Posterior vena cava (tissue), 2 donors: ENCODE data around the gene TTC3. TPM values are rescaled to one million over a fixed set of nuclear protein-coding genes. Genes with fewer than 3 reads are reported as not detected.
"Not testable (repeated sequence)": the region's sequence is repeated elsewhere in the genome, so short reads cannot be mapped to it uniquely, and the experiment has no call there.

Experiments used
- DNase-seq: peaks from one replicate; pipeline ENCODE4 v3.0.0-alpha.2; 2020; ENCODE audit warnings: low spot score
- intact Hi-C, 2 donors: fragments of 100-400 bp; cut with DNase I; formaldehyde crosslinking; loops; one replicate each; pipeline versions ENCODE4 v1.14.1 to v1.14.2; 2022 to 2023
- total RNA-seq, 2 donors: library from RNA; stranded (reverse); fragmentation: NEBNext Ultra II Directional; extraction: Animal tissue kit (Norgen Biotek cat#: 25700); gene quantifications; one replicate each; pipeline ENCODE4 v1.2.1, GENCODE V29; 2021
- donor health status: DM: yes; HTN: yes; CAD: no.
- donor health status: DM: yes; HTN: yes; CAD: no.

TTC3 gene
- total RNA-seq, 2 donors from 2014 or later = 98.4 to 123 TPM

DNA sequence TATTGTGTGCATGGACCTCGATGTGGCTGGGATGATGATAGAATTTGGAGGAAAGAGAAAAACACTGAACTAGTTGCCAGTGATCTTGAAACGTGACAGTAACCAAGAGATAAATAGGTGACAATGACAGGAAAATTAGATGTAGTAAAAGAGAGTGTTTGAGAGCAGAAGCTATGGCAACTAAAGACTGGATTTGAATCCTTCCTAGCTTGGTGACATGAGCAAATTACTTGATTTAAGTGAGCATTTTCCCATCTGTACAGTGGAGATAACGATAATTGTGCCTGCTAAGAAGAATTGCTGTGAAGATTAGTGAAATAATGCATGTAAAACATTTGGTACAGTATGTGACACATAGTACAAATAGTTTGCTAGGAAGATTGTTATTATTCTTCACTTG, 12.7 kb downstream of the TTC3 start:
- intact Hi-C loops = no loop called here
- no peak for DNase-seq

DNA sequence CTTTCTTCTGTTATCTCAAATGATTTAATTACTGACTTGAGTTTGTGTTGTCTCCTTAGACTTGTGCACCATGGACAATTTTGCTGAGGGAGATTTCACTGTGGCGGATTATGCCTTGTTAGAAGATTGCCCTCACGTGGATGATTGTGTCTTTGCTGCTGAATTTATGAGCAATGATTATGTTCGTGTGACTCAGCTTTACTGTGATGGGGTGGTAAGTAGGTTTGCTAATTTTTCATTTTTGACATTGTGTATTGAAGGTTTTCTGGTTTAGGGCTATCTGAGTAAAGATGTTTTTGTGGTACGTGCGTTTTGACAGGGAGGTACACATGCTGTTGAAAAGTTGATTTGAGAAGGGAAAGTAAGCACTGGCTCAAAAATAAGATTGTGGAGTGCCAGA, 14.1 kb downstream of the TTC3 start:
- intact Hi-C loops = no loop called here
- DNase-seq = no peak

DNA sequence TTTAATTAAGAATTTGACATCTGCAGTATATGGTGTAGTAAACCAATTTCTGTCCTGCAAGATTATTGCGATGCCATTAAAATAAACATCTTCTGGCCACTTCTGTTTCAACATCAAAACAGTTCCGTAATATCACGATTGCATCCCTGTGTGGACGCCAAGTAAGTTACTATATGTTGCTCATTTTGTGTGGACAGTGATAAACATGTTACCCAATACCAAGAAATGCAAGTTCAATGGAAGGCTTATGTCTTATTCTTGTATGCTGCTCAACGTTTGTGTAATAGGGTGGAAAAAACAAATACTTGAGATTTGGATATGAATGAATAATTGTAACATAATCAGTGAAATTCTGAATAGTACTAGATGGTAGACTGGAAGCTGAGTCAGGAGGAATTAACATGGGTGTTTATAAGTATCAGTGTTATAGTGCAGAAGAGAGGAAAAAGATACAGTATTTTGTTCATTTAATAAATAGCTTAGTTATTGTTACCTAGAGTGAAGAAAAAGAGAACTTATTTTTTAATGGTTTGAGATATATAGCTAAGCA, 15.2 kb downstream of the TTC3 start:
- no peak for DNase-seq
- intact Hi-C loops = no loop called here

DNA sequence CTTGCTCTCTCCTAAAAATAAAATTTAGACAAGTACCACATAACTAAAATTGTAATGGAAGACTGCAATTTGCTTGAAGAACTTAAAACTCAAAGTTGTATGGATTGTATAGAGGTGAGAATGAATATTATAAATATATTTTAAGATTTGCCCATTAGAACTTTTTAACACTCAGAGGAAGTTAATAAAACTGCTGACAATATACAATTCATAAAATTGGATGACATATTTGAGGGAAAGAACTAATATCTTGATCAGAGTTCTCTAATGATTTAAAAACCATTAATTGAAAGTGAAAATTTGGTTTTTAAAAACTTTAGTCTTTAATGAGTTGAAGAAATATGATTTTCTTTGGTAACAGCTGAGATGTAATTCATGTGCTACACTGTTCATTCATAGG, 20.9 kb downstream of the TTC3 start:
- intact Hi-C loops = no loop called here
- no peak for DNase-seq

DNA sequence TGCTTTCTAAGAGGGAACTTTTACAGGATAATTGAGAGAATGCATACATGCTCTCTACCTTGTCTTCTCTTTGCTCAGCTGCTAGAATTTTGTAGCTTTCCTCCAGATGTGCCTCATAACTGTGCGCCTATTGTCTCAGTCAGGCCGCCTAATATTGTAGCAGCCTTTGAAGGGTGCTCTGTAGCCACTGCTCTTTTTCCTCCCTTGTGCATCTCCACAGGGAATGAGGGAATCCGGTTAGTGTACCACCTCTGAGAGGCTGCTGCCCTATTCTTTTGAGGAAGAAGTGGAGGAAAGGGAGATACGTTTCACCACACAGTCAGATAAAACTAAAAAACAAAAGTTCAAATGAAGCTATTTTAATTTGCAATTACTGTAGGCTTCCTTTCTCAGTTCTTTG, 22.8 kb downstream of the TTC3 start:
- no peak for DNase-seq
- intact Hi-C loops = no loop called here

DNA sequence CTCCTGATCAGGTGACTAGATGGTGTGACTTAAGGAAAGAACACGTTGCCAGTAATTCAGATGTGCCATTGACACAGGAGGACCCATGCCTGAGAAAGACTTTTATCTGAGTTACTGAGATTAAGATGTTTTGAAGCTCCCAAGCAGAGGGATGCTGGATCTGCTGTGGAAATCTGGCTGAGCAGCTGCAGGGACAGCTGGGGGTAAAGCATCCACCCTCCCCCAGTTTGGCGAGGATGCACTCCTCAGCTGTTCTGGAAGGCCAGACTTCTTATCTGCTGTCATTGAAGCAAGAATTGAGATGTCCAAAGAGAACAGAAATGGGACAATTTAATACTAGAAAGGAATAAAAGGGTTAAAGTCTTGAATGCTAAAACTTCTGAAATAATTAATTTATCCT, 25.7 kb downstream of the TTC3 start:
- no peak for DNase-seq
- intact Hi-C loops = no loop called here

DNA sequence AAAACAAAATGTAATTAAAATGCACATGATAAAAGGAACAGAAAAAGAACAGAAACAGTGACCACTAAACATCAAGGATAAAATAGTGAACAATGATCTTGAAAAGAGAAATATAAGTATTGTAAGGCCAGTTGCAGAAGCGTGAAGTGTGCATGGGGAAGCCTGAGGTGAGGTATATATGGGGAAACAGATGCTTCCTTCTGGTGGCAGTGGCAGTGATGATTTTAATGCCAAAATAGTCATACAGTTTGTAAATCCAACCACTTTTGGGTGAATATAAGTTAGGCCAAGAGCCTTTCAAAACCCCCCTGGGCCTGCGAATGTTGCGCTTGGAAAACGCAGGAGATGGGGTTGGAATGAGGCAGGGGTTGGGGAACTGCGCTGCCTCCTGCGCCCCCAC, 27.3 kb downstream of the TTC3 start:
- intact Hi-C loops = no loop called here
- no peak for DNase-seq

DNA sequence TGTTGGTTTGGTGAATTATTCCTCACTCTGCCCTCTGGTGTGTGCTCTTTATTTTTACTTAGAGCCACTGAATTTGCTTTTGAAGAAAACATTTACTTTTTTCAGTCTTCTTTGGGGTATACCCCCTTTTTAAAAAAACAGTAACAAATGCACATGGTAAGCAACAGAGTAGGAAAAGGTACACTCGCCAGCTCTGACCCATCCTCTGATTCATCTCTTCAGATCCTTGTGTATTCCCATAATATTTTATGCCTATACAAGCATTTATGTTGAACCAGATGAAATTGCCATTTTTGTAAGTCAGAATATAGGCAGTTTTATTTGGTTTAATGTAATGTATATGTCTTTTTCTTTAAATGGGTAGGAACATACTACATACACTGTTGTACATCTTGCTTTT, 28.3 kb downstream of the TTC3 start:
- intact Hi-C loops = no loop called here
- DNase-seq = no peak

DNA sequence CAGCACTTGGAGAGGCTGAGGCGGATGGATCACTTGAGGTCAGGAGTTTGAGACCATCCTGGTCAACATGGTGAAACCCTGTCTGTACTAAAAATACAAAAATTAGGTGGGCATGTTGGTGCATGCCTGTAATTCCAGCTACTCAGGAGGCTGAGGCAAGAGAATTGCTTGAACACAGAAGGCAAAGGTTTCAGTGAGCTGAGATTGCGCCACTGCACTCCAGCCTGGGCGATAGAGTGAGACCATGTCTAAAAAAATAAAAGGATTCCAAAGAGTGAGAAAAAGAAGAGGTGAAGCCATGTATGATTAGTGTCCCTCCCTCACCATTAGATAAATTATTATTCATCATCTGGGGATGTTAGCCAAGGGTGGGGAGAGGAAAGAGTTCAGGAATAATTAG, 29.7 kb downstream of the TTC3 start:
- DNase-seq, intact Hi-C loops: not testable (repeated sequence)

DNA sequence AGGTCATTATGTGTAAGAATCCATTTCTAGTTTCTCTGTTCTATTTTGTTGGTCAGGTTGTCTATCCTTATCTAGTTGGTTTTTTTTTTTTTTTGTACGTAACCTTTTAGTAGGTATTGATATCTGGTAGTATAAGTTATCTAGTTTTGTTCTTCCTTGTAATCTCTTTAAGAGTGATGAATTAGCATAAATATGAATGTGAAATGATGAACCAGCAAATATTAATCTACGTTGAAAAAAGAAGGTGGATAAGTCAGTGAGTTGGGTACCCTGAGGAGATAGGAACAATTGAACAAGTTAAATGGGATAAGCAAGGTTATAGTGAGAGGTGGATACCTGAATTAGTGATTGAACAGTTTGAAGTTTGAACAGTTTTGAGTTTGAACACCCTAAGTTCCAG, 33.9 kb downstream of the TTC3 start:
- intact Hi-C loops = no loop called here
- DNase-seq = no peak

DNA sequence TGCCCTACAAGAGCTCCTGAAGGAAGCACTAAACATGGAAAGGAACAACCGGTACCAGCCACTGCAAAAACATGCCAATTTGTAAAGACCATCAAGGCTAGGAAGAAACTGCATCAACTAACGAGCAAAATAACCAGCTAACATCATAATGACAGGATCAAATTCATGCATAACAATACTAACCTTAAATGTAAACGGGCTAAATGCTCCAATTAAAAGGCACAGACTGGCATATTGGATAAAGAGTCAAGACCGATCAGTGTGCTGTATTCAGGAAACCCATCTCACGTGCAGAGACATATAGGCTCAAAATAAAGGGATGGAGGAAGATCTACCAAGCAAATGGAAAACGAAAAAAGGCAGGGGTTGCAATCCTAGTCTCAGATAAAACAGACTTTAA, 38.0 kb downstream of the TTC3 start:
- intact Hi-C loops, DNase-seq: not testable (repeated sequence)

DNA sequence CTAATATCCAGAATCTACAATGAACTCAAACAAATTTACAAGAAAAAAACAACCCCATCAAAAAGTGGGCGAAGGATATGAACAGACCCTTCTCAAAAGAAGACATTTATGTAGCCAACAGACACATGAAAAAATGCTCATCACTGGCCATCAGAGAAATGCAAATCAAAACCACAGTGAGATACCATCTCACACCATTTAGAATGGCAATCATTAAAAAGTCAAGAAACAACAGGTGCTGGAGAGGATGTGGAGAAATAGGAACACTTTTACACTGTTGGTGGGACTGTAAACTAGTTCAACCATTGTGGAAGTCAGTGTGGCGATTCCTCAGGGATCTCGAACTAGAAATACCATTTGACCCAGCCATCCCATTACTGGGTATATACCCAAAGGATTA, 41.2 kb downstream of the TTC3 start:
- intact Hi-C loops, DNase-seq: not testable (repeated sequence)

DNA sequence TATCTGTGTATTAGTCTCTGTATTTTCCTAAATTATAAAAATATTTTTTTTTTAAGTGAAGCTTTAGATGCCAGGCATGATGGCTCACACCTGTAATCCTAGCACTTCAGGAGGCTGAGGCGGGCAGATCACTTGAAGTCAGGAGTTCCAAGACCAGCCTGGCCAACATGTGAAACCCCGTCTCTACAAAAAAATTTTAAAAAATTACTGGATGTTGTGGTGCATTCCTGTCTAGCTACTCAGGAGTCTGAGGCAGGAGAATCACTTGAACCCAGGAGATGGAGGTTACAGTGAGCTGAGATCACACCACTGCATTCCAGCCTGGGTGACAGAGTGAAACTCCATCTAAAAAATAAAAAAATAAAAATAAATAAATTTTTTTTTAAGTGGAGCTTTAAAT, 43.4 kb downstream of the TTC3 start:
- intact Hi-C loops, DNase-seq: not testable (repeated sequence)

DNA sequence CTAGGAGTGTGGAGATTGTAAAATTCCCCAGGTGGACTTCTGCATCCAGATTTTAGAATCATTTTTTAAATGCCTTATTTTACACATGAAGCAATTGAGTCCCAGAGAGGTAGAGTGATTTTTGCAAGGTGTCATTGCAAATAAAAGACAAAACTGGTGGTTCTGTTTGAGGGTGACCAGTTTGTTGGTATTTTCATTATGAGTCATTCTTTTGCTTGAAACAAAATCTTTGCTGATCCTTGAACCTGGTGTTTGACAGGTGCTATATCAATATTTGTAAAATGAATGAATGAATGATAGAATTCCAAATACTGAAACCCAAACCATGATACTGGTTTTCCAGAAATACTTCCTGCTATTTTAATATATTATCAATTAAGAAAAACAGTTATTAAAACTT, 44.1 kb downstream of the TTC3 start:
- no peak for DNase-seq
- intact Hi-C loops = no loop called here

DNA sequence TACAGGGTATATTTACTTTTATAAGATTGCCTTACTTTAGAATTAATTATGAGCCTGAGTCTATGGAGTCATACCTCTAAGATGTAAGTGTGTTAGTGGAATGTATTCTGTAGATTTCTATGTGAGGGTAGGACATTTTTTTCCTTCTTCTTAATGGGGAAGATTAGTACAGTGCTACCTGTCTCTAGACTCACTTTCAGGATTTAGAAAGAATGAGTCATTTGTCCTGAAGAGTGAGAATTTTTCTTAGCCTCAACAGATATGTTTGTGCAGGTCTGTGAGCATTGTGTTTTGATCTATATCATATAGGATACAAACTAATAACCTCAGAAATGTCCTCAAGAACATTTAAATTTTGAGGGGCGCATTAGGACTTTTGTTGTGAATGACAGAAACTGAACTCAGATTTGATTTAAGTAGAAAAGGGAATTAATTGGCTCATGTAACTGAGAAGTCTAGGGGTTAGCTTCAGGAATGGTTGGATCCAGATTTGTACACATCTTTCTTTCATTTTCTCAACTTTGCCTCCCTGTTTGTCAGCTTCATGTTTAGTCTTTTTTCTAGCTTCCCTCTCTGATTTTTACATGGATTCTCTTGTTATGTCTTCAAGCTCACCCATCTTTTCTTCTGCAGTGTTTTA, 45.3 kb downstream of the TTC3 start:
- intact Hi-C loops = no loop called here
- DNase-seq = no peak

DNA sequence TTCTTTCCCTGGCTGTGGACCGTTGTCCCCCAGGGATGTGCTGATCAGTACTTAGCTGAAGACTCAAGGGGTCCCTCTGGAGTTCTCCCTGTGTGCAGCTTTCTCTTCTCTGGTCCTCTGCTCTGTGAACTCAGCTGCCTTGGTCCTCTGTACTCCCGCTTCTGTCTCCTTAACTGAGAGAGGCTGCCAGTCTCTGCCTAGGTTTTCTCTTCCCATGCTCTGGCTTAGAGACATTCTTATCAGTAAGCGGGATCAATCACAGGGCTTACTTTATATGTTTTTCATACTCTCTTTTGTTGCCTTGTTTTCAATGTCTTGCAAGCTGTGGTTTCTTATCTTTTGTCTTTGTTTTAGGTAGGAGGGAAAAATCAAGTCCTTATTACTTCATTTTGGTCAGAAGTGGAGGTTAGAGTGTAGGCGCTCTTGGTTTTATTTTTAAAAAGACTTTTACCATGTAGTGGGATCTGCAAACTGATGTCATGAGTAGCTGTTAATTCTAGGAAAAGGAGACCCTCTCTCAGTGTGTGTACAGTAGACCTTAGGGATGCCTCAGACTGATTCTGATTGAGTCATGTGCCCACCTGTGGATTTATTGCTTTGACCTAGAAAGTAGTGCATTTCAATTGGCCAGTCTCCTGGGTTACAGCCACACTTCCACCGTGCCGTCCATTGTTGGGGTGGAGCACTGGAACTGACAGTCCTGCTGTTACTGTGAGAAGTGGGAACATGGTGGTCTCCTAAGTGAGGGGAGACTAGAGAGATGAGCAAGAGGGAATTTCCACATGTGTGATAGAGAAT, 46.6 kb downstream of the TTC3 start:
- DNase-seq = no peak
- intact Hi-C loops = no loop called here

DNA sequence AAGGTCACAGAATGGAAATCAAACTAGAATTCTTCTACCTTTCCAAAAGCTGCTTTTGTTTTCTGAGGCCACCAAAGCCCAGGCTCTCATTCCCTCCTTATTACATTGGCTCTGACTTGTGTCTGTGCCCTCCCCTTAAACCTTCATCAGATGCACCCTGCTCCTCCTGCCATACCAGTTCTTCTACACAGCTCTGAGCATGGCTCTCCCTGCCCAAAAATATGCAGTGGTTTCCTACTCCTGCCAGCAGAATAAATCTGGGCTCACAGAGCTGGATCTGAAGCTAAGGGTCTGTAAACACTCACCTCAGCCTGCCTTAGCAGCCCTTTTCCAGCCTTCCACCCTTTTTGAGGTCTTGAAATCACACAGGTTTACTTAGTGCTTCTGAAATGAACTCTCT, 55.0 kb downstream of the TTC3 start:
- intact Hi-C loops = no loop called here

DNA sequence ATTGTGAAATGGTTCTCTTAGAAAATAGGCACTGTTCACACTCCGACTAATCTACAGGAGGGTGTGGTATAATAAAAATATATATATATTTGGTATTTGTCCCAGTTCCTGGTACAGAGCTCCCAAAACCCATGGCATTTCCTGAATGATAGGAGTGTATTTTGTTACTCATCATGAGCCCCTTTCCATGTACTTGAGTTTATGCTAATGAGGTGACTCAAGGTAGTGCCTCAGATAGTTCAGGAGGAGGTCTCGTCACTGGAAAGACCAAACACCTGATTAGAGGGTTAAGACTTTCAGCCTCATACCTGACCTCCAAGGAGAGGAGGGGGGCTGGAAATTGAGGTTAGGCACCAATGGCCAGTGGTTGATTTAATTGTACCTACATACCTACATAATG, 57.9 kb downstream of the TTC3 start:
- intact Hi-C loops = loop anchor here in 1 of 2 donors (5.0 kb wide), 1 partner anchor 484 kb away; no protein-coding TSS in a partner anchor
- no peak for DNase-seq

More for the DNA sequence above, 55.0 kb downstream of the TTC3 start:
- DNase-seq = no peak

DNA sequence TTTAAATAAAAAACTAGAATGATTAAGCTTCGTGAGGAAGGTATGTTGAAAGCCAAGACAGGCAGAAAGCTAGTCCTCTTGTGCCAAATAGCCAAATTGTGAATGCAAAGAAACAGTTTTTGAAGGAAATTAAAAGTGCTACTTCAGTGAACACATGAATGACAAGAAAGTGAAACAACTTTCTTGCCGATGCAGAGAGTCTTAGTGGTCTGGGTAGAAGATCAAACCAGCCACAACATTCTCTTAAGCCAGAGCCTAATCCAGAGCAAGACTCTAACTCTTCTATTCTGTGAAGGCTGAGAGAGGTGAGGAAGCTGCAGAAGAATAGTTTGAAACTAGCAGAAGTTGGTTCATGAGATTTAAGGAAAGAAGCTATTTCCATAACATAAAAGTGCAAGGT, 63.2 kb downstream of the TTC3 start:
- intact Hi-C loops = no loop called here
- DNase-seq = no peak

DNA sequence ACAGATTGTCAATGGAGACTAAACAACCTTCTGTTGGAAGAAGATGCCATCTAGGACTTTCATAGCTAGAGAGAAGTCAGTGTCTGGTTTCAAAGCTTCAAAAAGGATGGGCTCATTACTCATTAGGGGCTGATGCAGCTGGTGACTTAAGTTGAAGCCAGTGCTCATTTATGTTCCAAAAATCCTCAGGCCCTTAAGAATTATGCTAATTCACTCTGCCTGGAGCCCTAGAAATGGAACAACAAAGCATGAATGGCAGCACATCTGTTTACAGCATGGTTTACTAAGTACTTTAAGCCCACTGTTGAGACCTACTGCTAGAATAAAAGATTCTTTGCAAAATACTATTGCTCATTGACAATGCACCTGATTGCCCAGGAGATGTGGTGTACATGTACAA, 63.7 kb downstream of the TTC3 start:
- no peak for DNase-seq
- intact Hi-C loops = no loop called here

DNA sequence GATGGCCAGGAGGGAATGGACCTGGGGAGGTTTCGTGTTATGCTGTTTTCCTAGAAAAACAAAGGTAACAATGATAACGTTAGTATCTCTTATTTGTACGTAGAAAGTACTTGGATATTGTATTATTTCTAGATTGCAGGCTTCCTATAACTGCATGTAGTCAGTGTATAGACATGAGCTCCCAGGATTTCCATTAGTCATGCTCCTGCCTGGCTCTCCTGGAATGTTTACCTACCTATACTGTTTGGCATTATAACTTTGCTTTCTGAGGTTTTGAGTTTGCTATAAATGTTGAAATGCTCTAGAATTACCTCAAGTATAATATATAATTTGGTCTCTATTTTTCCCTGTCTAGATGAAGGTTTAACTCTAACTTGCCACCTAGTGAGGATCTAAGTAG, 66.1 kb downstream of the TTC3 start:
- DNase-seq = no peak
- intact Hi-C loops = no loop called here
